Endothelial cell of umbilical vein (primary cell): Measurements from ENCODE around the gene ATXN7L1.

ENCODE experiments used
- CTCF ChIP-seq, 2 donors: IDR thresholded peaks; 1 replicate in 1 of 2; 2 replicates in 1 of 2; pipeline ENCODE4 v1.5.1; 2011; ENCODE audit warnings: low read length in 2 of 2, mild to moderate bottlenecking in 2 of 2, moderate library complexity in 2 of 2, control low read depth in 1 of 2, inconsistent platforms in 1 of 2, low read depth in 1 of 2; ENCODE audit not compliant: insufficient read depth in 1 of 2; ENCODE audit errors: extremely low read depth in 1 of 2
- EZH2 ChIP-seq: IDR thresholded peaks from 2 replicates; pipeline ENCODE4 v1.6.1; 2012; ENCODE audit warnings: borderline replicate concordance, low read depth, mild to moderate bottlenecking, moderate library complexity, low read length, inconsistent platforms; ENCODE audit not compliant: severe bottlenecking
- FOS ChIP-seq: IDR thresholded peaks from 2 replicates; pipeline ENCODE4 v1.6.1; 2011; ENCODE audit warnings: mild to moderate bottlenecking, low read length, moderate library complexity, borderline replicate concordance; ENCODE audit not compliant: insufficient read depth
- JUN ChIP-seq: IDR thresholded peaks from 2 replicates; pipeline ENCODE4 v1.6.1; 2011; ENCODE audit warnings: borderline replicate concordance, low read depth; ENCODE audit not compliant: insufficient read length, insufficient read depth
- MAX ChIP-seq: IDR thresholded peaks from 2 replicates; pipeline ENCODE4 v1.6.1; 2011; ENCODE audit not compliant: insufficient read depth, insufficient read length
- MYC ChIP-seq: IDR thresholded peaks from one replicate; pipeline ENCODE4 v1.6.1; 2011; ENCODE audit warnings: mild to moderate bottlenecking, low read depth, low read length
- POLR2A ChIP-seq: IDR thresholded peaks from 2 replicates; pipeline ENCODE4 v1.6.1; 2012; ENCODE audit warnings: low read depth, mild to moderate bottlenecking, control low read depth, low read length
- POLR2AphosphoS5 ChIP-seq: IDR thresholded peaks from 2 replicates; pipeline ENCODE4 v1.6.1; 2012; ENCODE audit warnings: low read depth, mild to moderate bottlenecking, control low read depth, low read length, moderate library complexity; ENCODE audit not compliant: insufficient read depth

GRCh38 chr7:105776986-105777910 is 99.2 kb downstream of the ATXN7L1 start:
- TF ChIP-seq CTCF (IDR thresholded peaks at IDR 0.05; ENCODE audit: extremely low read depth in 1 of 2, insufficient read depth in 1 of 2, low read depth in 1 of 2, low read length in 2 of 2) (no peak), POLR2AphosphoS5 (no peak), JUN (no peak), POLR2A (no peak), MYC (no peak), EZH2 (no peak), MAX (no peak), FOS (no peak)
